ENCODE data around the gene TRIM33. TPM values are rescaled to one million over a fixed set of nuclear protein-coding genes. Genes with fewer than 3 reads are reported as not detected.

Gene TRIM33
- total RNA-seq, 3 donors from 2014 or later (not counting 1 experiment from before 2014, with no cell fraction given): 70.6 to 91.5 (median 86.1) TPM

GRCh38 chr1:114531094-114531493 lies 20.1 kb upstream of the TRIM33 start:
- intact Hi-C loops (cut with micrococcal nuclease): no loop called here
- Mint-ChIP-seq H3K27me3 (ENCODE audit: low read depth in 2 of 2) (no peaks in the 10 kb centered on the region), H3K27ac (no peak overlapping the region), H3K4me1 (no peaks in the 10 kb centered on the region), H3K9me3 (no peaks in the 10 kb centered on the region), H3K4me3 (no peak overlapping the region), H3K36me3 (no peaks in the 10 kb centered on the region)
- TF ChIP-seq, protein P1, sequence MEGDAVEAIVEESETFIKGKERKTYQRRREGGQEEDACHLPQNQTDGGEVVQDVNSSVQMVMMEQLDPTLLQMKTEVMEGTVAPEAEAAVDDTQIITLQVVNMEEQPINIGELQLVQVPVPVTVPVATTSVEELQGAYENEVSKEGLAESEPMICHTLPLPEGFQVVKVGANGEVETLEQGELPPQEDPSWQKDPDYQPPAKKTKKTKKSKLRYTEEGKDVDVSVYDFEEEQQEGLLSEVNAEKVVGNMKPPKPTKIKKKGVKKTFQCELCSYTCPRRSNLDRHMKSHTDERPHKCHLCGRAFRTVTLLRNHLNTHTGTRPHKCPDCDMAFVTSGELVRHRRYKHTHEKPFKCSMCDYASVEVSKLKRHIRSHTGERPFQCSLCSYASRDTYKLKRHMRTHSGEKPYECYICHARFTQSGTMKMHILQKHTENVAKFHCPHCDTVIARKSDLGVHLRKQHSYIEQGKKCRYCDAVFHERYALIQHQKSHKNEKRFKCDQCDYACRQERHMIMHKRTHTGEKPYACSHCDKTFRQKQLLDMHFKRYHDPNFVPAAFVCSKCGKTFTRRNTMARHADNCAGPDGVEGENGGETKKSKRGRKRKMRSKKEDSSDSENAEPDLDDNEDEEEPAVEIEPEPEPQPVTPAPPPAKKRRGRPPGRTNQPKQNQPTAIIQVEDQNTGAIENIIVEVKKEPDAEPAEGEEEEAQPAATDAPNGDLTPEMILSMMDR (IDR thresholded peaks at IDR 0.05): no peak
- Histone ChIP-seq H3K27ac (ENCODE audit: low read length) (no peak overlapping the region), H3K4me3 (ENCODE audit: low read length) (no peak overlapping the region), H3K9me3 (ENCODE audit: control insufficient read depth, insufficient read depth, low read length) (no peaks in the 10 kb centered on the region), H3K36me3 (ENCODE audit: control insufficient read depth, insufficient read depth, low read length) (no peaks in the 10 kb centered on the region), H3K27me3 (ENCODE audit: control insufficient read depth, insufficient read depth, low read length) (no peaks in the 10 kb centered on the region), H3K4me1 (ENCODE audit: control insufficient read depth, insufficient read depth, low read length) (no peaks in the 10 kb centered on the region)
- no peak for ATAC-seq
- WGBS (ENCODE audit: insufficient coverage): no CpG with 5 or more reads among the region's 1 CpG
- DNase-seq: no peak

- intact Hi-C loops (cut with micrococcal nuclease): no loop called here
- no peak overlapping the region for H3K4me3 ChIP-seq (ENCODE audit: low read length)
- H3K27ac ChIP-seq (ENCODE audit: low read length): no peak overlapping the region
- no peaks in the 10 kb centered on the region for H3K36me3 Mint-ChIP-seq
- H3K27me3 ChIP-seq (ENCODE audit: control insufficient read depth, insufficient read depth, low read length): no peaks in the 10 kb centered on the region
- H3K4me3 Mint-ChIP-seq: no peak overlapping the region
- H3K27ac Mint-ChIP-seq: no peak overlapping the region
- DNase-seq (no peak), ATAC-seq (no peak)
- TF ChIP-seq, protein P1 (IDR thresholded peaks at IDR 0.05): no peak
- WGBS (ENCODE audit: insufficient coverage): 100% methylated on average over 1 of the region's 2 CpGs
- H3K36me3 ChIP-seq (ENCODE audit: control insufficient read depth, insufficient read depth, low read length): no peaks in the 10 kb centered on the region
- no peaks in the 10 kb centered on the region for H3K9me3 ChIP-seq (ENCODE audit: control insufficient read depth, insufficient read depth, low read length)
- H3K4me1 Mint-ChIP-seq: no peaks in the 10 kb centered on the region
- H3K9me3 Mint-ChIP-seq: no peaks in the 10 kb centered on the region
- H3K27me3 Mint-ChIP-seq (ENCODE audit: low read depth in 2 of 2): no peaks in the 10 kb centered on the region
- H3K4me1 ChIP-seq (ENCODE audit: control insufficient read depth, insufficient read depth, low read length): no peaks in the 10 kb centered on the region
These were observed 19.2 kb upstream of the TRIM33 start for GRCh38 chr1:114530224-114530623.

GRCh38 chr1:114524944-114525343 lies 13.9 kb upstream of the TRIM33 start:
- Mint-ChIP-seq H3K4me1 (no peaks in the 10 kb centered on the region), H3K4me3 (no peak overlapping the region), H3K36me3 (no peaks in the 10 kb centered on the region), H3K27ac (no peak overlapping the region), H3K27me3 (ENCODE audit: low read depth in 2 of 2) (peaks cover 0 to 6% of the 10 kb centered on the region in 2 donors), H3K9me3 (no peaks in the 10 kb centered on the region)
- intact Hi-C loops (cut with micrococcal nuclease): no loop called here
- DNase-seq (no peak), ATAC-seq (no peak)
- TF ChIP-seq, protein P1 (IDR thresholded peaks at IDR 0.05): no peak
- Histone ChIP-seq H3K9me3 (ENCODE audit: control insufficient read depth, insufficient read depth, low read length) (no peaks in the 10 kb centered on the region), H3K4me1 (ENCODE audit: control insufficient read depth, insufficient read depth, low read length) (no peaks in the 10 kb centered on the region), H3K27ac (ENCODE audit: low read length) (no peak overlapping the region), H3K36me3 (ENCODE audit: control insufficient read depth, insufficient read depth, low read length) (no peaks in the 10 kb centered on the region), H3K4me3 (ENCODE audit: low read length) (no peak overlapping the region), H3K27me3 (ENCODE audit: control insufficient read depth, insufficient read depth, low read length) (peaks cover under 1% of the 10 kb centered on the region)

GRCh38 chr1:114522264-114522575 lies 11.2 kb upstream of the TRIM33 start:
- Histone ChIP-seq H3K27ac (ENCODE audit: low read length) (no peak overlapping the region), H3K4me3 (ENCODE audit: low read length) (no peak overlapping the region)
- TF ChIP-seq, protein P1 (IDR thresholded peaks at IDR 0.05): no peak

More at GRCh38 chr1:114522264-114522575, 11.2 kb upstream of the TRIM33 start:
- Histone ChIP-seq H3K4me1 (ENCODE audit: control insufficient read depth, insufficient read depth, low read length) (no peaks in the 10 kb centered on the region), H3K9me3 (ENCODE audit: control insufficient read depth, insufficient read depth, low read length) (no peaks in the 10 kb centered on the region), H3K27me3 (ENCODE audit: control insufficient read depth, insufficient read depth, low read length) (peaks cover 3% of the 10 kb centered on the region), H3K36me3 (ENCODE audit: control insufficient read depth, insufficient read depth, low read length) (no peaks in the 10 kb centered on the region)
- DNase-seq (no peak), ATAC-seq (no peak)
- H3K27me3 Mint-ChIP-seq (ENCODE audit: low read depth in 2 of 2): peaks cover 0 to 10% of the 10 kb centered on the region in 2 donors
- no peak overlapping the region for H3K4me3 Mint-ChIP-seq
- no peaks in the 10 kb centered on the region for H3K4me1 Mint-ChIP-seq
- no peaks in the 10 kb centered on the region for H3K9me3 Mint-ChIP-seq
- intact Hi-C loops (cut with micrococcal nuclease): no loop called here
- H3K27ac Mint-ChIP-seq: no peak overlapping the region
- H3K36me3 Mint-ChIP-seq: no peaks in the 10 kb centered on the region
- WGBS (ENCODE audit: insufficient coverage): no CpG with 5 or more reads among the region's 2 CpGs
